ENCODE measurements around the gene AK6. TPM values are rescaled to one million over a fixed set of nuclear protein-coding genes. Genes with fewer than 3 reads are reported as not detected.

Gene AK6
- total RNA-seq (10 to 100 TPM; 20.7 to 34.1 (median 28.5) TPM), polyA plus RNA-seq (10 to 100 TPM; 36.5 to 51.8 (median 40.2) TPM)

GRCh38 chr5:69369340-69370121 lies at the start of gene AK6, which contains the start of the genes RAD17 and TAF9:
TSS of gene AK6 (minus strand) at chr5:69369520. CDS start at chr5:69369490, 30 bp downstream.
TSS of gene RAD17 (plus strand) at chr5:69369818. CDS start at chr5:69372209, 2,391 bp downstream.
TSS of gene TAF9 (minus strand) at chr5:69369520. CDS start at chr5:69365737, 3,783 bp downstream.
- peak; percentile 94 for DNase-seq
- Histone ChIP-seq H3K36me3 (peaks cover 0 to 29% (median 12%) of the 10 kb centered on the region in 4 donors), H3K4me3 (peak within 1 kb of the TSS; percentile 67 to 87 (median 78)), H3K27ac (peak within 1 kb of the TSS; percentile 93 to 96 (median 94)), H3K4me1 (peaks cover 0 to 35% (median 22%) of the 10 kb centered on the region in 4 donors), H3K27me3 (no peaks in the 10 kb centered on the region), H3K9me3 (no peaks in the 10 kb centered on the region)
- TF ChIP-seq POLR2AphosphoS5 (IDR thresholded peaks at IDR 0.05) (peak; percentile 79 to 93 (median 82)), POLR2A (IDR thresholded peaks at IDR 0.05) (peak; percentile 41 to 66), EP300 (IDR thresholded peaks at IDR 0.05) (no peak)
- WGBS, 2 donors: 0% methylated on average over 66 of the region's 66 CpGs
- intact Hi-C loops (cut with DNase I): loop anchor here (2.0 to 10.0 kb wide), 3 partner anchors 37 to 325 kb away; partner anchors contain the start of genes CCDC125 and SLC30A5

DNA sequence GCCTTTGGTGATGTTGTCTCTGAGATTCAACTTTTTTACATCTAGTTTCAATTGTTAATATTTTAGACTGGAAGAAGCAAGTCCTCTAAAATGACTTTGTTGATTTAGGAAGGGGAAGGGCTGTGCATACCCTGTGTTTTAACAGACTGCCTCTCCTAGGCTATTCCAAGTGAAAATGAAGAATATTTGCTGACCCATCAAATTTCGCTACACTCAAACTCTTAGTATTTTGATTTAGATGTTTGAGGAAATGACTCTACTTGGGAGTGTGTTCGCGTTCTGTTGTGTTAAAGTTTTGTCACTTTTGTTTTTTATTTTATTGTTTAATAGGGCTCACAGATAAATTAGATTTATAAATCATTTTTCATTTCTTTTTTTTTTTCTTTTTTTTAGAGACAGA lies 49.2 kb upstream of the AK6 start:
- intact Hi-C loops (cut with DNase I): no loop called here
- peaks cover 0 to 4% (median 0%) of the 10 kb centered on the region in 3 donors for H3K27me3 ChIP-seq
- no peak overlapping the region for H3K4me3 ChIP-seq
- 94% methylated on average over 3 of the region's 3 CpGs for WGBS, 2 donors
- H3K36me3 ChIP-seq: peaks cover 0 to 12% (median 4%) of the 10 kb centered on the region in 4 donors
- DNase-seq: no peak
- TF ChIP-seq EP300 (IDR thresholded peaks at IDR 0.05) (no peak), POLR2AphosphoS5 (IDR thresholded peaks at IDR 0.05) (no peak), CTCF (IDR thresholded peaks at IDR 0.05) (no peak), POLR2A (IDR thresholded peaks at IDR 0.05) (no peak)
- no peaks in the 10 kb centered on the region for H3K9me3 ChIP-seq
- no peak overlapping the region for H3K27ac ChIP-seq
- peaks cover 0 to 7% (median 0%) of the 10 kb centered on the region in 4 donors for H3K4me1 ChIP-seq

- intact Hi-C loops (cut with DNase I): no loop called here
- peaks cover 0 to 26% (median 4%) of the 10 kb centered on the region in 4 donors for H3K36me3 ChIP-seq
- peaks cover 0 to 4% (median 0%) of the 10 kb centered on the region in 3 donors for H3K27me3 ChIP-seq
- no peak for DNase-seq
- H3K27ac ChIP-seq: no peak overlapping the region
- TF ChIP-seq POLR2AphosphoS5 (IDR thresholded peaks at IDR 0.05) (no peak), CTCF (IDR thresholded peaks at IDR 0.05) (no peak), POLR2A (IDR thresholded peaks at IDR 0.05) (no peak), EP300 (IDR thresholded peaks at IDR 0.05) (no peak)
- H3K4me1 ChIP-seq: peaks cover 0 to 7% (median 0%) of the 10 kb centered on the region in 4 donors
- H3K9me3 ChIP-seq: no peaks in the 10 kb centered on the region
- no peak overlapping the region for H3K4me3 ChIP-seq
These were observed 47.4 kb upstream of the AK6 start for GRCh38 chr5:69416699-69417098.

GRCh38 chr5:69416180-69416579 lies 46.9 kb upstream of the AK6 start:
- H3K27ac ChIP-seq: no peak overlapping the region
- 20 to 75% methylated on average over 6 of the region's 6 CpGs for WGBS, 2 donors
- no peaks in the 10 kb centered on the region for H3K9me3 ChIP-seq
- peaks cover 0 to 7% (median 0%) of the 10 kb centered on the region in 4 donors for H3K4me1 ChIP-seq
- peaks cover 0 to 31% (median 4%) of the 10 kb centered on the region in 4 donors for H3K36me3 ChIP-seq
- H3K27me3 ChIP-seq: peaks cover 0 to 4% (median 0%) of the 10 kb centered on the region in 3 donors
- intact Hi-C loops (cut with DNase I): no loop called here
- TF ChIP-seq POLR2A (IDR thresholded peaks at IDR 0.05): no peak
- no peak for TF ChIP-seq EP300 (IDR thresholded peaks at IDR 0.05)
- no peak for TF ChIP-seq CTCF (IDR thresholded peaks at IDR 0.05)
- TF ChIP-seq POLR2AphosphoS5 (IDR thresholded peaks at IDR 0.05): no peak
- no peak overlapping the region for H3K4me3 ChIP-seq
- no peak for DNase-seq

DNA sequence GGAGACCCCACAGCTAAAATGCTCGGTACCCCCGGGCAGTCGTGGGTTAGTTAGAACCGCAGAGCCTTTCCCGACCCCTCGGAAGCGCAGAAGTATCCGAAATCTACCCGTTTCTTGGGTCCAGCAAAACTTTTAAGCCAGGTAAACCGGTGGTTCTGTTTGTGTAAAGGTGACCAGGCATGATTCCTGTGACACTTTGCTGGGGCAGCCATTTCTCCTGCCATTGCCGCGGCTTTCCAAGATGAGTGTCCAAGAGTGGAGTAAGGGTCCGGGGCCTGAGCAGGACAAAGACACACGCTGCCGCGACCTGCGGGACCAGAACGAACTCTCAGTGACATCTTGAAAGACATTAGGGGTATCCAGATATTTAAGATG lies 46.3 kb upstream of the AK6 start:
- Histone ChIP-seq H3K27me3 (peaks cover 0 to 4% (median 0%) of the 10 kb centered on the region in 3 donors), H3K36me3 (peaks cover 0 to 35% (median 4%) of the 10 kb centered on the region in 4 donors), H3K27ac (peak overlapping the region in 1 of 4 donors; percentile 8), H3K9me3 (no peaks in the 10 kb centered on the region), H3K4me1 (peaks cover 0 to 7% (median 0%) of the 10 kb centered on the region in 4 donors), H3K4me3 (peak overlapping the region in 3 of 4 donors; percentile 56 to 61 (median 58))
- TF ChIP-seq CTCF (IDR thresholded peaks at IDR 0.05): no peak
- TF ChIP-seq POLR2A (IDR thresholded peaks at IDR 0.05): no peak
- no peak for TF ChIP-seq POLR2AphosphoS5 (IDR thresholded peaks at IDR 0.05)
- no peak for TF ChIP-seq EP300 (IDR thresholded peaks at IDR 0.05)
- DNase-seq: no peak
- 16 to 43% methylated on average over 18 of the region's 18 CpGs for WGBS, 2 donors
- intact Hi-C loops (cut with DNase I): no loop called here

Measured in sigmoid colon (tissue), 7 donors.